A549 treated with CpdA at 1 μM for 4 hours (cell line): ENCODE results near the gene SUMO3. TPM values are rescaled to one million over a fixed set of nuclear protein-coding genes. Genes with fewer than 3 reads are reported as not detected.

Experiments used
- total RNA-seq: library from RNA; stranded (reverse); fragments of 200-300 nt; extraction: Qiagen RNA extraction; gene quantifications from 5 replicates; pipeline ENCODE4 v1.2.3, GENCODE V29; 2022; ENCODE audit warnings: low read depth

SUMO3 gene
- 54.2 to 66.2 TPM (median 65.0 TPM) in 5 replicates for total RNA-seq

DNA sequence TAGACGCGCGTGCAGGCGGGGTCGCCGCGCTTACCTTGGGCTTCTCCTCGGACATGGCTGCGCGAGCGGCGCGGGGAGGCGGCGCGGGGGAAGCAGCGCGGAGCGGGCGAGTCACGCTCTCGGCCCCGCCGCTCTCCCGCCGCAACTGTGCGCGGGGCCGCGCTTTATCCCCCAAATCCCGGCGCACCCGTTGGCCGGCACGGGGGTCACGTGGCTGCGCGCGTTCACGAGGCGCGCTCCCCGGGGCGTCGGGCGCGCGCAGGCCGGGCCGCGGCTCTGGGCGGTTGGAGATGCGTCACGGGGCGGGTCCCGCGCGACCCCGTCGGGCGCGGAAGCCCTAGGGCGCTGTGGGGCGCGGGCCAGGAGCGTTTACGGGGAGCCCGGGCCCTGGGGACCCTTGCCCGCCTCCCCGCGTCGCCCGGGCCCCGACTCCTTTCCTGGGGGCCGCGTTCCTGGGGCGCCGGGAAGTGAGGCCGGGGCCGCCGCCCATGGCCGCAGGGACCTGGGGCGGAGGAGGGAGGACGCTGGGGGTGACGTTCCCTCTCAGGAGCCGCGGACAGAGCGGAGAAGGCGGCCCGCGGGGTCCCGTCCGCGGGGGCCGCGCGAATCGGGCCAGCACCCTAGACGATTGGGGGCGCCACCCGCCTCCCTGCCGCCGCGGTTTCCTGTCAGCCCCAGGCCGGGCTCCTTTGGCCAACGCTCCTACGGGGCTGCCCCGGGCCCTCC is at the start of gene SUMO3:
Gene SUMO3, minus strand, starts transcription at position 149 of the 726 bp plus-strand sequence. Its CDS starts 94 bp downstream, at position 55.

DNA sequence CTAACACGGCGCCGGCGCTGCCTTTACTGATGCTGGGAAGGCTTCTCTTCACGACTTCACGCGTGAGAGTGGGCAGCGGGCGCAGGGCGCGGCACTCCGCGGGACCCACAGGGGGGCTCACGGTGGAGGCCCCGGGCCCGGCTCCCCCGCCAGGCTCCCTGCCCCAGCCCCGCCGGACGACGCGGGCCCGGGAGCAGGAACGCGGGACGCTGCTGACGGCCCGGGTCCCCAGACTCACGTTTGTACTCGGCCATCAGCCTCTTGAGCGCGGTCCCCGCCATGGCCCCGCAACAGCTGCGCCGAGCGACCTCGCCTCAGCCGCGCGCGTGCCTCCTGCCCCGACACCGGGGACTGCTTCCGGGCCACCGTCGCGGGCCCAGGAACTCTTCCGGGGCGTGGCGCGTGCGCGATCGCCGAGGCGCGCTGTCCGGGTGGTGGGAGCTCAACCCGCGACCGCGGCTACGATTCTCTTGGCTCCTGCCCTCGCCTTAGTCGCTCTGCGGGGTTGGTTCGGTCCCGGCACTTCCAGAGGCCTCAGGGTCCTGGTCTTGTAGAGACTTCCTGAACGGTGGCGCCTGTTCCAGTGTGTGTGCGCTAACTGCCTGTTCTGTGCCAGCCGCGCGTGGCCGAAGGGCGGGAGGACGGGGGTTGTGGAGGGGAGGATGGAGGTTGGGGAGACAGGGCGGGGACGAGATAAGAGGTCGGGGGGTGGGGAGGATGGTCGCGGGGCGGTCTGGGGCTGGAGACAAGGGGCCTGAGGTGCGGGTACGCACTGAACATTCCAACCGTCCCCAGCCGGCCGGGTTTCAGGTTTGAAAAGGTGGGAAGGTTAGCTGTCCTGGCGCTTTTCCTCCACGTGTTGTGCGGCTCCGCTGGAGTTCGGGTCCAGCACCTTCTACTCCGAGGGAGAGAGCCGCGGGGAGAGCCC is 16.1 kb downstream of the SUMO3 start, which contains the start of gene UBE2G2:
Gene UBE2G2, minus strand, starts transcription at position 353 of the 928 bp plus-strand sequence. Its CDS starts 72 bp downstream, at position 281.

Other genes with a start within 250 kb of the SUMO3 start
- not detected in 5 replicates for gene KRTAP10-4, start 244.3 kb downstream of the SUMO3 start, total RNA-seq
- not detected in 5 replicates for gene KRTAP10-5, start 237.5 kb downstream of the SUMO3 start, total RNA-seq
- gene KRTAP10-6, start 225.6 kb downstream of the SUMO3 start, total RNA-seq = not detected in 5 replicates
- gene KRTAP10-7, start 217.5 kb downstream of the SUMO3 start, total RNA-seq = not detected in 5 replicates
- not detected in 5 replicates for gene KRTAP10-8, start 206.0 kb downstream of the SUMO3 start, total RNA-seq
- gene KRTAP10-9, start 191.0 kb downstream of the SUMO3 start, total RNA-seq = not detected in 5 replicates
- not detected in 5 replicates for gene KRTAP10-10, start 180.7 kb downstream of the SUMO3 start, total RNA-seq
- gene KRTAP10-11, start 171.6 kb downstream of the SUMO3 start, total RNA-seq = not detected in 5 replicates
- gene KRTAP12-4, start 163.4 kb downstream of the SUMO3 start, total RNA-seq = not detected in 5 replicates
- gene KRTAP12-3, start 160.1 kb downstream of the SUMO3 start, total RNA-seq = not detected in 5 replicates
- gene KRTAP12-2, start 151.1 kb downstream of the SUMO3 start, total RNA-seq = not detected in 5 replicates
- gene KRTAP12-1, start 135.9 kb downstream of the SUMO3 start, total RNA-seq = not detected in 5 replicates
- not detected in 5 replicates for gene KRTAP10-12, start 120.9 kb downstream of the SUMO3 start, total RNA-seq
- gene TSPEAR, start 106.5 kb downstream of the SUMO3 start, total RNA-seq = 0.04 TPM in 1 of 5 replicates, not detected in the others
- 27.5 to 44.4 TPM (median 33.4 TPM) in 5 replicates for gene UBE2G2, start 16.2 kb downstream of the SUMO3 start, total RNA-seq
- gene PTTG1IP, start 55.6 kb upstream of the SUMO3 start, total RNA-seq = 88.1 to 104 TPM (median 99.0 TPM) in 5 replicates
- 0.66 to 1.3 TPM (median 0.76 TPM) in 5 replicates for gene ITGB2, start 102.8 kb upstream of the SUMO3 start, total RNA-seq
- gene SLX9, start 122.0 kb upstream of the SUMO3 start, total RNA-seq = 40.5 to 60.2 TPM (median 55.6 TPM) in 5 replicates